Body of pancreas (tissue), 4 donors: ENCODE data around the gene ABCD1.

Experiments used
- POLR2A ChIP-seq, 3 donors: fragments of 450-650 bp; IDR thresholded peaks; one replicate each; pipeline ENCODE4 v1.6.1; 2016; ENCODE audit warnings: antibody characterized with exemption in 3 of 3, mild to moderate bottlenecking in 2 of 3
- TF ChIP-seq, protein P1 (sequence below), 7 experiments: fragments of 450-650 bp in 4 of 7; fragments of 200-600 bp in 3 of 7; sonication (generic) in 3 of 7; IDR thresholded peaks; one replicate each; pipeline ENCODE4 v1.5.1; 2016 to 2019; ENCODE audit warnings: antibody characterized with exemption in 7 of 7

DNA sequence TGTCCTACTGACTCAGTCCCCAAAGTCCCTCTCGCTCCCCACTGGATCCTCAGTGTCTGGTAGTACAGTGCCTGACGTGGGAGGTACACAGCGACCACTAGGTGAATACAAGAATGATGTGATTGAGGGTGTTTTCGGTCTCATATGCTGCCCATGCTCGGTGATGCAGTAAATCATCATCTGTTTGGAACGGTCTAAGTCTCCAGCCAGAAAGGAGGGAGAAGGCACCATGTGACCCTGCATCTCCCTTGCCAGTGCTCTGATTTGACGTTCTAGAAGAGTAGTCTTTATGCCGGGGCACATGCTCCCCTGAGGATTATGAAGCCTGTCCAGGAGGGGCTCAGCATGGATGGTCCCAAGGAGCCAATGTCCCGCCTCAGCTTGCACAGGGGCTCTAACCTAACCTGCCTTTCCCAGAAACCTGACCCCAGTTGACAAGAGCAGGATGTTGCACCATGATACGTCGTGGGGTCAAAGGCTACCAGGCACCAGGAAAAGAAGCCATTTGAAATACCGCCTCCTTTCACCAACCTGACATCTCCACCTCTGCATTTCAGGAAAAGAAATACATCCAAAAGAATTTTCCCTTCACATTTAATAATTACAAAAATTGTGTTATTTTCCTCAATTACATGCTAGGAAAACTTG lies 25.6 kb downstream of the ABCD1 start:
- TF ChIP-seq, protein P1, sequence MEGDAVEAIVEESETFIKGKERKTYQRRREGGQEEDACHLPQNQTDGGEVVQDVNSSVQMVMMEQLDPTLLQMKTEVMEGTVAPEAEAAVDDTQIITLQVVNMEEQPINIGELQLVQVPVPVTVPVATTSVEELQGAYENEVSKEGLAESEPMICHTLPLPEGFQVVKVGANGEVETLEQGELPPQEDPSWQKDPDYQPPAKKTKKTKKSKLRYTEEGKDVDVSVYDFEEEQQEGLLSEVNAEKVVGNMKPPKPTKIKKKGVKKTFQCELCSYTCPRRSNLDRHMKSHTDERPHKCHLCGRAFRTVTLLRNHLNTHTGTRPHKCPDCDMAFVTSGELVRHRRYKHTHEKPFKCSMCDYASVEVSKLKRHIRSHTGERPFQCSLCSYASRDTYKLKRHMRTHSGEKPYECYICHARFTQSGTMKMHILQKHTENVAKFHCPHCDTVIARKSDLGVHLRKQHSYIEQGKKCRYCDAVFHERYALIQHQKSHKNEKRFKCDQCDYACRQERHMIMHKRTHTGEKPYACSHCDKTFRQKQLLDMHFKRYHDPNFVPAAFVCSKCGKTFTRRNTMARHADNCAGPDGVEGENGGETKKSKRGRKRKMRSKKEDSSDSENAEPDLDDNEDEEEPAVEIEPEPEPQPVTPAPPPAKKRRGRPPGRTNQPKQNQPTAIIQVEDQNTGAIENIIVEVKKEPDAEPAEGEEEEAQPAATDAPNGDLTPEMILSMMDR (IDR thresholded peaks at IDR 0.05), result no peak
- no peak for TF ChIP-seq POLR2A (IDR thresholded peaks at IDR 0.05)
